HG02610 (cell line): ENCODE data around the gene HPS3.
A peak's percentile ranks its signal among the peaks of the same experiment; 100 is the strongest.
"Not testable (repeated sequence)": the region's sequence is repeated elsewhere in the genome, so short reads cannot be mapped to it uniquely, and the experiment has no call there.

Source experiments
- ATAC-seq: cut with Tn5 transposase; IDR thresholded peaks from one replicate; pipeline ENCODE4 v1.9.1; 2021; ENCODE audit warnings: mild to moderate bottlenecking, moderate library complexity; ENCODE audit not compliant: unreplicated experiment

The HPS3 gene

GRCh38 chr3:149129326-149130205, at the start of gene HPS3:
Gene HPS3 (plus strand): TSS chr3:149129638. CDS start chr3:149129724, 86 bp downstream.
- ATAC-seq, result peak; percentile 96

- ATAC-seq, result no peak
These were observed 49.3 kb upstream of the HPS3 start for GRCh38 chr3:149080011-149080698.

- peak; percentile 57 for ATAC-seq
These were observed 48.7 kb upstream of the HPS3 start for GRCh38 chr3:149080699-149081091.

GRCh38 chr3:149081772-149082171, 47.7 kb upstream of the HPS3 start:
- ATAC-seq, result no peak

- peak; percentile 27 for ATAC-seq
These were observed 43.6 kb upstream of the HPS3 start for GRCh38 chr3:149085828-149086231.

- ATAC-seq, result peak; percentile 98
These were observed 43.0 kb upstream of the HPS3 start, which contains the start of gene HLTF for GRCh38 chr3:149086232-149086988. Gene HLTF (minus strand): TSS chr3:149086533. CDS start chr3:149086336, 197 bp downstream.

GRCh38 chr3:149087208-149087607, 42.2 kb upstream of the HPS3 start:
- no peak for ATAC-seq

GRCh38 chr3:149089395-149089794, 40.0 kb upstream of the HPS3 start:
- ATAC-seq, result no peak

GRCh38 chr3:149090461-149090860, 39.0 kb upstream of the HPS3 start:
- no peak for ATAC-seq

- peak; percentile 44 for ATAC-seq
These were observed 38.5 kb upstream of the HPS3 start for GRCh38 chr3:149090907-149091306.

GRCh38 chr3:149091983-149092382, 37.5 kb upstream of the HPS3 start:
- no peak for ATAC-seq

GRCh38 chr3:149095487-149095886, 34.0 kb upstream of the HPS3 start:
- peak; percentile 83 for ATAC-seq

GRCh38 chr3:149097987-149098386, 31.5 kb upstream of the HPS3 start:
- not testable (repeated sequence) for ATAC-seq

- ATAC-seq, result no peak
These were observed 28.3 kb upstream of the HPS3 start for GRCh38 chr3:149101154-149101553.

GRCh38 chr3:149101641-149102040, 27.8 kb upstream of the HPS3 start:
- ATAC-seq, result no peak

GRCh38 chr3:149104484-149104883, 25.0 kb upstream of the HPS3 start:
- ATAC-seq, result no peak

- no peak for ATAC-seq
These were observed 15.0 kb upstream of the HPS3 start for GRCh38 chr3:149114458-149114857.

- no peak for ATAC-seq
These were observed 14.3 kb upstream of the HPS3 start for GRCh38 chr3:149115114-149115513.

- no peak for ATAC-seq
These were observed 10.7 kb upstream of the HPS3 start for GRCh38 chr3:149118724-149119123.

GRCh38 chr3:149119466-149119865, 10.0 kb upstream of the HPS3 start:
- ATAC-seq, result no peak
